ENCODE data around the gene WDR5B. TPM values are rescaled to one million over a fixed set of nuclear protein-coding genes. Genes with fewer than 3 reads are reported as not detected.

The WDR5B gene
- total RNA-seq, 3 donors from 2014 or later (not counting 1 experiment from before 2014, with no cell fraction given): 5.1 to 9.4 (median 6.3) TPM

DNA sequence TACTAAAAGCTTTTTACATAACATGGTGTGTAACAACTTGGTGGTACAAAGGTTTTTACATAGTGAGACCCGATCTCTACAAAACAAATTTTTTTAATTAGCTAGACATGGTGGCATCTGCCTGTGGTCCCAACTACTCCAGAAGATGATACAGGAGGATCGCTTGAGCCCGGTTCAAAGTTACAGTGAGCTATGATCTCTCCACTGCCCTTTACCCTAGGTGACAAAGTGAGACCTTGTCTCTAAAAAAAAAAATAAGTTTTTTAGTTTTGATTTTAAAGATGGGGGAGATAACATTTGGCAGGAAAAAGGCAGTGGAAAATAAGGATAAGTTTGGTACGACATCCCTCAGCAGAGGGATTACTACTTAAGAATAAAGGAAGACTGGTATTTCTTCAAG, 26.0 kb downstream of the WDR5B start:
- no peak for DNase-seq
- peaks cover under 1% of the 10 kb centered on the region for H3K4me1 ChIP-seq (ENCODE audit: control insufficient read depth, insufficient read depth, low read length)
- Mint-ChIP-seq H3K27ac (no peak overlapping the region), H3K9me3 (no peaks in the 10 kb centered on the region), H3K4me1 (peaks cover under 1 to 3% of the 10 kb centered on the region in 2 donors), H3K27me3 (ENCODE audit: low read depth in 2 of 2) (no peaks in the 10 kb centered on the region), H3K4me3 (no peak overlapping the region), H3K36me3 (no peaks in the 10 kb centered on the region)
- intact Hi-C loops (cut with micrococcal nuclease): loop anchor here (10.0 kb wide), 2 partner anchors 125 to 645 kb away; partner anchors contain the start of genes GOLGB1 and KPNA1
- ATAC-seq: no peak
- no peak overlapping the region for H3K27ac ChIP-seq (ENCODE audit: low read length)
- WGBS (ENCODE audit: insufficient coverage): 96% methylated on average over 4 of the region's 4 CpGs
- peaks cover 3% of the 10 kb centered on the region for H3K36me3 ChIP-seq (ENCODE audit: control insufficient read depth, insufficient read depth, low read length)
- no peak overlapping the region for H3K4me3 ChIP-seq (ENCODE audit: low read length)
- no peaks in the 10 kb centered on the region for H3K27me3 ChIP-seq (ENCODE audit: control insufficient read depth, insufficient read depth, low read length)
- TF ChIP-seq, protein P1, sequence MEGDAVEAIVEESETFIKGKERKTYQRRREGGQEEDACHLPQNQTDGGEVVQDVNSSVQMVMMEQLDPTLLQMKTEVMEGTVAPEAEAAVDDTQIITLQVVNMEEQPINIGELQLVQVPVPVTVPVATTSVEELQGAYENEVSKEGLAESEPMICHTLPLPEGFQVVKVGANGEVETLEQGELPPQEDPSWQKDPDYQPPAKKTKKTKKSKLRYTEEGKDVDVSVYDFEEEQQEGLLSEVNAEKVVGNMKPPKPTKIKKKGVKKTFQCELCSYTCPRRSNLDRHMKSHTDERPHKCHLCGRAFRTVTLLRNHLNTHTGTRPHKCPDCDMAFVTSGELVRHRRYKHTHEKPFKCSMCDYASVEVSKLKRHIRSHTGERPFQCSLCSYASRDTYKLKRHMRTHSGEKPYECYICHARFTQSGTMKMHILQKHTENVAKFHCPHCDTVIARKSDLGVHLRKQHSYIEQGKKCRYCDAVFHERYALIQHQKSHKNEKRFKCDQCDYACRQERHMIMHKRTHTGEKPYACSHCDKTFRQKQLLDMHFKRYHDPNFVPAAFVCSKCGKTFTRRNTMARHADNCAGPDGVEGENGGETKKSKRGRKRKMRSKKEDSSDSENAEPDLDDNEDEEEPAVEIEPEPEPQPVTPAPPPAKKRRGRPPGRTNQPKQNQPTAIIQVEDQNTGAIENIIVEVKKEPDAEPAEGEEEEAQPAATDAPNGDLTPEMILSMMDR (IDR thresholded peaks at IDR 0.05): no peak
- no peaks in the 10 kb centered on the region for H3K9me3 ChIP-seq (ENCODE audit: control insufficient read depth, insufficient read depth, low read length)

DNA sequence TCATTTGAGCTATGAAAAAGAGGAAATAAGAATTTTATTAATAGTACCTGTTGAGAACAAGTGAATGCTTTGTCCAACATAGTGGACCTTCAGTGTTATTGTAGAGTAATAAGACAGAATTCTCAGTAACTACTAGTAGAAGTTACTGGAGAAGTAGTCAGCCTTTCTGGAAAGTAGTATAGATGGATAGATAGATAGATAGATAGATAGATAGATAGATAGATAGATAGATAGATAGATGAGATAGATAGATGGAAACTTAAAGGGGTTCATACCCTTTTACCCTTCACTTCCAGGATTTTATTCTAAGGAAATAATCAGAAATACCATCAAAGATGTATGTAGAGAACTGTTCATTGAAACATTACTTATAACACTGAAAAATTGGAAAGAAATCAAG, 26.7 kb downstream of the WDR5B start:
- TF ChIP-seq, protein P1 (IDR thresholded peaks at IDR 0.05): no peak
- H3K27ac Mint-ChIP-seq: no peak overlapping the region
- H3K9me3 ChIP-seq (ENCODE audit: control insufficient read depth, insufficient read depth, low read length): no peaks in the 10 kb centered on the region
- H3K27me3 Mint-ChIP-seq (ENCODE audit: low read depth in 2 of 2): no peaks in the 10 kb centered on the region
- H3K4me1 ChIP-seq (ENCODE audit: control insufficient read depth, insufficient read depth, low read length): peaks cover 7% of the 10 kb centered on the region
- H3K4me3 ChIP-seq (ENCODE audit: low read length): no peak overlapping the region
- H3K4me1 Mint-ChIP-seq: peaks cover 7 to 10% of the 10 kb centered on the region in 2 donors
- H3K4me3 Mint-ChIP-seq: no peak overlapping the region
- no peak overlapping the region for H3K27ac ChIP-seq (ENCODE audit: low read length)
- H3K9me3 Mint-ChIP-seq: no peaks in the 10 kb centered on the region
- peaks cover 3% of the 10 kb centered on the region for H3K36me3 ChIP-seq (ENCODE audit: control insufficient read depth, insufficient read depth, low read length)
- H3K36me3 Mint-ChIP-seq: no peaks in the 10 kb centered on the region
- ATAC-seq: no peak
- no peaks in the 10 kb centered on the region for H3K27me3 ChIP-seq (ENCODE audit: control insufficient read depth, insufficient read depth, low read length)
- intact Hi-C loops (cut with micrococcal nuclease): loop anchor here (10.0 kb wide), 2 partner anchors 126 to 644 kb away; partner anchors contain the start of genes GOLGB1 and KPNA1
- no peak for DNase-seq

DNA sequence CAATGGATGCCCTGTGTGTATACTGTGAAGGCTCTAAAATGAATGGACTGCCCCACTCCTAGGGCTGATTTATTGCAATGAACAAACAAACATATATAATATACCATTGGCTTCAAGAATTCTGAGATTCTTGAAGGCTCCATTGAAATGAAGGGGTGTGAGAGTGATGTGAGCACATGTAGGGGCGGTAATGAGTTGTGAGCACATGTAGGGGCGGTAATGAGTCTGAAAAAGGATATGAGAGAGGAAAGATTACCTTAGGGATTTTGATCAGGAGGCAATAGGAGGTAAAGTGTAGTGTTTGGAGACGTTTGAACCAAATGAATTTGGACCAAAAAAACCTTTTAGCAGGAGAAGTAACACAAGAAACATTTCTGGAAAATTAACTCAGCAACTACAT, 28.2 kb downstream of the WDR5B start:
- intact Hi-C loops (cut with micrococcal nuclease): loop anchor here (10.0 kb wide), 2 partner anchors 127 to 643 kb away; partner anchors contain the start of genes GOLGB1 and KPNA1
- Histone ChIP-seq H3K27ac (ENCODE audit: low read length) (no peak overlapping the region), H3K4me3 (ENCODE audit: low read length) (no peak overlapping the region), H3K27me3 (ENCODE audit: control insufficient read depth, insufficient read depth, low read length) (no peaks in the 10 kb centered on the region), H3K36me3 (ENCODE audit: control insufficient read depth, insufficient read depth, low read length) (peaks cover 3% of the 10 kb centered on the region), H3K4me1 (ENCODE audit: control insufficient read depth, insufficient read depth, low read length) (peaks cover 10% of the 10 kb centered on the region), H3K9me3 (ENCODE audit: control insufficient read depth, insufficient read depth, low read length) (no peaks in the 10 kb centered on the region)
- ATAC-seq (no peak), DNase-seq (no peak)
- Mint-ChIP-seq H3K36me3 (no peaks in the 10 kb centered on the region), H3K4me3 (no peak overlapping the region), H3K27ac (no peak overlapping the region), H3K4me1 (peaks cover 18 to 19% of the 10 kb centered on the region in 2 donors), H3K9me3 (no peaks in the 10 kb centered on the region), H3K27me3 (ENCODE audit: low read depth in 2 of 2) (no peaks in the 10 kb centered on the region)
- WGBS (ENCODE audit: insufficient coverage): 91% methylated on average over 3 of the region's 3 CpGs
- TF ChIP-seq, protein P1 (IDR thresholded peaks at IDR 0.05): no peak
